Measurements from ENCODE around the gene ZFAND2B.

The ZFAND2B gene

GRCh38 chr2:219247678-219248642 lies 41.4 kb downstream of the ZFAND2B start:
- no peak for TF ChIP-seq CTCF (IDR thresholded peaks at IDR 0.05)
- no peak for DNase-seq (ENCODE audit: low spot score)
- no peak overlapping the region for H3K4me3 ChIP-seq
- peak overlapping the region in 1 of 2 donors; percentile 92 for H3K27ac ChIP-seq

GRCh38 chr2:219248845-219249202 lies 42.2 kb downstream of the ZFAND2B start:
- DNase-seq (ENCODE audit: low spot score) = no peak
- no peak for TF ChIP-seq CTCF (IDR thresholded peaks at IDR 0.05)
- peak overlapping the region; percentile 34 for H3K4me3 ChIP-seq
- H3K27ac ChIP-seq = peak overlapping the region; percentile 84 to 92

GRCh38 chr2:219249203-219249980 lies 42.8 kb downstream of the ZFAND2B start:
- H3K27ac ChIP-seq = peak overlapping the region; percentile 84 to 92
- peak overlapping the region; percentile 34 for H3K4me3 ChIP-seq
- DNase-seq (ENCODE audit: low spot score) = peak; percentile 83
- no peak for TF ChIP-seq CTCF (IDR thresholded peaks at IDR 0.05)

GRCh38 chr2:219250049-219250781 lies 43.6 kb downstream of the ZFAND2B start:
- Histone ChIP-seq H3K27ac (peak overlapping the region; percentile 84 to 92), H3K4me3 (peak overlapping the region; percentile 34)
- no peak for DNase-seq (ENCODE audit: low spot score)
- TF ChIP-seq CTCF (IDR thresholded peaks at IDR 0.05) = no peak

GRCh38 chr2:219251656-219252055 lies 45.1 kb downstream of the ZFAND2B start:
- Histone ChIP-seq H3K4me3 (peak overlapping the region; percentile 87), H3K27ac (peak overlapping the region; percentile 76 to 92)
- DNase-seq (ENCODE audit: low spot score) = no peak
- TF ChIP-seq CTCF (IDR thresholded peaks at IDR 0.05) = no peak

- Histone ChIP-seq H3K4me3 (peak overlapping the region; percentile 87), H3K27ac (peak overlapping the region; percentile 76 to 92)
- DNase-seq (ENCODE audit: low spot score) = no peak
- TF ChIP-seq CTCF (IDR thresholded peaks at IDR 0.05) = no peak
Observed at GRCh38 chr2:219252084-219252483, 45.5 kb downstream of the ZFAND2B start.
